NCI-H1048 (cell line): ENCODE results near the gene ARF4.

Experiments used
- DNase-seq: peaks from one replicate; lab custom pipeline; 2025; lab: John Stamatoyannopoulos, UW

ARF4 gene

DNA sequence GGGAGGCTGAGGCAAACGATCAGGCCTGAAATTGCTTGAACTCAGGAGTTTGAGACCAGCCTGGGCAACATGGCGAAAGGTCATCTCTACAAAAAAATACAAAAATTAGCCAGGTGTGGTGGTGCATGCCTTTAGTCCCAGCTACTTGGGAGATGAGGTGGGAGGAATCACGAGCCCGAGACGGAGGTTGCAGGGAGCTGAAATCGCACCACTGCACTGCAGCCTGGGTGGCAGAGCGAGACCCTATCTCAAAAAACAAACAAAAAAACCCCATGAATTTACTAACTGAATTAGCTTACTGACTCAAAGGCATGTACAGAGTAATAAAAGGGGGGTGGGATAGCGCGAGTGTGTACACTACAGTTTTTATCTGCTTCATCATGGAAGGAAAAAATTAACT, 19.3 kb downstream of the ARF4 start:
- no peak for DNase-seq

- no peak for DNase-seq
Measured at GRCh38 chr3:57575966-57576626, 21.0 kb downstream of the ARF4 start.

DNA sequence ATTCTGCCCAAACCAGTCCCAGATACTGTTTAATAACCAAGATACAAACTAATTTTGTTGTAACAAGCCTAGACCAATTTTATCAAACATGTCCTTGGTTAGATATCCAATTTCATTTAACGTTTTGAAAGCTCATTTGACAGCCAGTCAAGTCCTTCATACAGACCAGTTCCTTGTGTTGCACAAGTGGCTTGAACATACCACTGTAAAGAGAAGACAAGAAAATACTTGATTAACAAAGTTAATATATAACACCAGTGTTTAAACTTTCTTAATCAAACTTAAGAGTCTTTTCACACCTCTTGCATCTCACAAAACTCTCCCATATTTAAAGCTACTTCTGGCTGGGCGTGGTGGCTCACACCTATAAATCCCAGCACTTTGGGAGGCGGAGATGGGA, 25.0 kb downstream of the ARF4 start:
- no peak for DNase-seq

- DNase-seq = no peak
Measured at GRCh38 chr3:57570878-57571277, 26.3 kb downstream of the ARF4 start.

DNA sequence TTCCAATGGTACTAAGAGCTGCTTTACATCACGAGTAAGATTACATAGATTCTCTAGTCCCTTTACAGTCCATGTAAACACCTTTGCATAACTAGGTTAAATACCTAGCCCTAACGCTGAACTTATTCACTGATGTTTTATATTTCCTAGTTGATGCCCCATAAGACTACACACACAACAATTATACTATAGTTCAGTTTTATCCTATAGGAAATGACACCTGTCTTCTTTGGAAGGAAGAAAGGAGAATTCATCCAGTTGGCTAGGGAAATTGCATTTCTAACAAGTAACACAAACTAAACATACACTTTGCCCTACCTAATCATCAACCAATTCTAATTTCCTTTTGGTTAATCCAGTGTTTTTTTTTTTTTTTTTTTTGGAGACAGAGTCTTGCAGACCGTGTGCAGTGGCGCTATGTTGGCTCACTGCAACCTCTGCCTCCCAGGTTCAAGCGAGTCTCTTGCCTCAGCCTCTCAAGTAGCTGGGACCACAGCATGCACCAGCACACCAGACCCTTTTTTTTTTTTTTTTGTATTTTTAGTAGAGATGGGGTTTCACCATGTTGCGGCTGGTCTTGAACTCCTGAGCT, 27.2 kb downstream of the ARF4 start:
- DNase-seq = no peak

DNA sequence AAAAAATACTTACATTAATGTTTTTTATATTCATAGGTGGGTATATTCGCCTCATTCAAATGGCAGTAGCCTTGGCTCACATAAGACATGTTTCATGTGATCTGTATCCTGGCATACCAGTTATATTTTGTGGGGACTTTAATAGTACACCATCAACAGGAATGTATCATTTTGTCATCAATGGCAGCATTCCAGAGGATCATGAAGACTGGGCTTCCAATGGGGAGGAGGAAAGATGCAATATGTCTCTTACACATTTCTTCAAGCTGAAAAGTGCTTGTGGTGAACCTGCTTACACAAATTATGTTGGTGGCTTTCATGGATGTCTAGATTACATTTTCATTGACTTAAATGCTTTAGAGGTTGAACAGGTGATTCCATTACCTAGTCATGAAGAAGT, 37.6 kb downstream of the ARF4 start:
- no peak for DNase-seq

DNA sequence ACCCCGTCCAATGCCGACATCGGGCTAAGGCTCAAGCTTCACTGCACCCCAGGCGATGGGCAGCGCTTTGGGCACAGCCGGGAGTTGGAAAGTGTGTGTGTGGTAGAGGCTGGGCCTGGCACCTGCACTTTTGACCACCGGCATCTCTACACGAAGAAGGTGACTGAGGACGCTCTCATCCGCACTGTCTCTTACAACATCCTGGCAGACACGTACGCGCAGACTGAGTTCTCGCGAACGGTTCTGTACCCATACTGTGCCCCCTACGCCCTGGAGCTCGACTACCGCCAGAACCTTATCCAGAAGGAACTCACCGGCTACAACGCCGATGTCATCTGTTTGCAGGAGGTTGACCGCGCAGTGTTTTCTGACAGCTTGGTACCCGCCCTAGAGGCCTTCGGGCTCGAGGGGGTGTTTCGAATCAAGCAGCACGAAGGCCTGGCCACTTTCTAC, 40.0 kb downstream of the ARF4 start:
- DNase-seq = no peak

DNA sequence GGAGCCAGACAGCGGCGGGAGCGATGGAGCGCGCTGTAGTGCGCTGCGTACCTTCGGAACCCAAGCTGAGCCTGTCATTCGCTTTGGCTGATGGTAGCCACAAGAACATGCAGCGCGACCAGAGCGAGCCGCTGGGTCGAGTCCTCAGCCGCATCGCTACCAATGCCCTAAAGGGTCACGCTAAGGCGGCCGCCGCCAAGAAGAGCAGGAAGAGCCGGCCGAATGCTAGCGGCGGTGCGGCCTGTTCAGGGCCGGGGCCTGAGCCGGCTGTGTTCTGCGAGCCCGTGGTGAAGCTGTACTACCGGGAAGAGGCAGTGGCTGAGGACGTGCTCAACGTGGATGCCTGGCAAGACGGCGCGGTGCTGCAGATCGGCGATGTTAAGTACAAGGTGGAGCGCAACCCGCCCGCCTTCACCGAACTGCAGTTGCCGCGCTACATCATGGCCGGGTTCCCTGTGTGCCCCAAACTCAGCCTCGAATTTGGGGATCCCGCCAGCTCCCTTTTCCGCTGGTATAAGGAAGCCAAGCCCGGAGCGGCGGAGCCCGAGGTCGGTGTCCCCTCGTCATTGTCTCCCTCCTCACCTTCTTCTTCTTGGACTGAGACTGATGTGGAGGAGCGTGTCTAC, 40.6 kb downstream of the ARF4 start:
- DNase-seq = no peak

GRCh38 chr3:57555738-57556458, 41.2 kb downstream of the ARF4 start, which contains the start of gene PDE12:
TSS of gene PDE12 (plus strand) at chr3:57556274. CDS start at chr3:57556380, 106 bp downstream.
- DNase-seq = peak; percentile 62

GRCh38 chr3:57555306-57555705, 41.8 kb downstream of the ARF4 start:
- DNase-seq = no peak

DNA sequence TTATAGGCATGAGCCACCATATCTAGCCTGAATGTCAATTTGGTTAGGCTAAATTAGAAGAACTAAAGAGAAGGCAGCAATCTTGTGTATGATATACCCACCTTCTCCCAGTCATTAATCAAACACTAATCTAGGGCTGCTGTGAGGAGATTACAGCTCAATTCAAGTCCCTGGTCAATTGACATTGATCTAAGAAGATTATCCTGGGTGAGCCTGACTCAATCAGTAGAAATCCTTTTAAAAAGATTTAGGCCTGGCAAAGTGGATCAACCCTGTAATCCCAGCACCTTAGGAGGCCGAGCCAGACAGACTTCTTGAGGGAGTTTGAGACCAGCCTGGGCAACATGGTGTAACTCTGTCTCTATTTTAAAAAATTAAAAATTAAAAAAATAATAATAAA, 50.5 kb downstream of the ARF4 start:
- no peak for DNase-seq

- no peak for DNase-seq
Measured at GRCh38 chr3:57545636-57546268, 51.4 kb downstream of the ARF4 start.

- peak; percentile 31 for DNase-seq
Measured at GRCh38 chr3:57544181-57545125, 52.7 kb downstream of the ARF4 start, which contains the start of gene DNAH12. TSS of gene DNAH12 (minus strand) at chr3:57544344. CDS start at chr3:57542870, 1,474 bp downstream.

GRCh38 chr3:57538465-57538864, 58.7 kb downstream of the ARF4 start:
- DNase-seq = no peak

DNA sequence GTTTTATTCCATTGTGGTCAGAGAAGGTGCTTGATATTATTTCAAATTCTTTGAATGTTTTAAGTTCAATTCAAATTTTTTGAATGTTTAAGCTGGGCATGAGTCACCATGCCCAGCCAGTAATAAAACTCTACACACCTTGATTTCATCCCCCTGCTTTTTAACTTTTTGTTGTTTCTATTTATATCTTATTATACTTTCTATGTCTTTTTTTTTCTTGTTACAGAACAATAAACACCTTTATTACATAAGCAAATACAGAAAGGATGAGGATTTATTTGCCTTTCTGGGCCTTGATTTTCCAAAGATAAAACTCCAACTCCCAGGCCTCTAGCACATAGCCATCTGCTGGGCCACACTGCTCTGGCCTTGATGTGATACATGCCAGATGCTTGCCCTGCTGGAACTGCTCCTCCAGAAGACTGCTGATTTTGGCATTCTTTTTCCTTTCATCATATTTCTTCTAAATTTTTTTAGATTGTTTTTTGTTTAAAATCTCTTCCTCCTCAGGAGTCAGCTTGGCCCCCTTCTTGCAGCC, 67.0 kb downstream of the ARF4 start:
- no peak for DNase-seq
